HepG2 (cell line): ENCODE measurements around the gene PCLO.

Experiments used
- NFYB ChIP-seq: sonication (generic); formaldehyde crosslinking; IDR thresholded peaks from 2 replicates; pipeline ENCODE4 v1.4.0; 2020; ENCODE audit warnings: missing genetic modification reagents
- POLR2AphosphoS5 ChIP-seq: IDR thresholded peaks from 2 replicates; pipeline ENCODE4 v1.6.1; 2012; ENCODE audit warnings: low read depth, low read length

GRCh38 chr7:82729172-82730030 lies 433.3 kb downstream of the PCLO start:
- TF ChIP-seq NFYB (no peak), POLR2AphosphoS5 (no peak)
